ENCODE measurements around the gene PSMA7. TPM values are rescaled to one million over a fixed set of nuclear protein-coding genes. Genes with fewer than 3 reads are reported as not detected.

PSMA7 gene
- total and polyA plus RNA-seq, 2 of the 8 experiments (the other 6 are each of a cell fraction or from before 2014, with no cell fraction given): 361 to 648 TPM

- H2BK20ac ChIP-seq (ENCODE audit: low read length): no peak overlapping the region
- H3K23me2 ChIP-seq (ENCODE audit: low read depth, low read length): no peaks in the 10 kb centered on the region
- H3K4me3 ChIP-seq (ENCODE audit: extremely low read depth in 1 of 4, insufficient read depth in 2 of 4, low read depth in 3 of 4, low read length in 4 of 4): no peak overlapping the region
- CTCF ChIA-PET (ENCODE audit: partially characterized antibody): interaction anchor here (0.6 to 1.4 kb wide), 3 partner anchors 79 to 101 kb away, joined by 3 to 4 read pairs (median 3); no protein-coding TSS in a partner anchor
- H2BK5ac ChIP-seq (ENCODE audit: low read depth, low read length): no peak overlapping the region
- H3K79me1 ChIP-seq (ENCODE audit: low read depth, low read length): no peaks in the 10 kb centered on the region
- FAIRE-seq (no peak), DNase-seq (ENCODE audit: low read depth in 1 of 2, low spot score in 2 of 2) (no peak)
- no peak overlapping the region for H3K4me2 ChIP-seq (ENCODE audit: insufficient read depth in 1 of 2, low read depth in 2 of 2, low read length in 2 of 2)
- no peak overlapping the region for H3K23ac ChIP-seq (ENCODE audit: insufficient read length)
- no peak overlapping the region for H2BK120ac ChIP-seq (replicated peaks; ENCODE audit: low read depth, low read length)
- H3K27me3 ChIP-seq (replicated peaks in 1 of 4; ENCODE audit: control insufficient read depth in 3 of 4, extremely low read depth in 1 of 4, insufficient read depth in 3 of 4, low read length in 3 of 4): no peaks in the 10 kb centered on the region
- H3K18ac ChIP-seq (ENCODE audit: extremely low read depth, low read length): no peak overlapping the region
- H2AK5ac ChIP-seq (ENCODE audit: low read depth, low read length): no peak overlapping the region
- no peak overlapping the region for H3K9ac ChIP-seq (replicated peaks in 1 of 4; ENCODE audit: extremely low read depth in 1 of 4, low read depth in 3 of 4, low read length in 3 of 4)
- no peak overlapping the region for H2BK15ac ChIP-seq (ENCODE audit: low read length)
- H3K27ac ChIP-seq (ENCODE audit: low read depth, low read length): no peak overlapping the region
- peaks cover 10 to 34% of the 10 kb centered on the region in 2 experiments for H3K9me3 ChIP-seq (ENCODE audit: insufficient read depth in 2 of 2, low read depth in 1 of 2, low read length in 1 of 2)
- no peak overlapping the region for H4K91ac ChIP-seq (replicated peaks; ENCODE audit: insufficient read length, low read length)
- H2AFZ ChIP-seq (ENCODE audit: low read length): no peak overlapping the region
- POLR2A ChIA-PET (ENCODE audit: partially characterized antibody): interaction anchor here (1.0 to 4.8 kb wide), 4 partner anchors 9 to 46 kb away, joined by 3 to 25 read pairs (median 4); partner anchors contain the start of gene TAF4
- no peaks in the 10 kb centered on the region for H3K79me2 ChIP-seq (ENCODE audit: control insufficient read depth in 1 of 2, insufficient read depth in 2 of 2, low read length in 2 of 2)
- peaks cover 0 to 5% (median 0%) of the 10 kb centered on the region in 4 experiments; a peak in 3 of 7 replicates for H3K4me1 ChIP-seq (replicated peaks in 1 of 4; ENCODE audit: control insufficient read depth in 3 of 4, insufficient read depth in 4 of 4, low read length in 3 of 4)
- no peaks in the 10 kb centered on the region for H3K36me3 ChIP-seq (ENCODE audit: control insufficient read depth in 2 of 4, insufficient read depth in 4 of 4, low read length in 3 of 4)
- H3K4ac ChIP-seq (replicated peaks; ENCODE audit: insufficient read length, low read depth, low read length): no peak overlapping the region
- 88% methylated on average over 6 of the region's 6 CpGs; no CpG with 5 or more reads in 1 of the 2 experiments for whole genome bisulfite sequencing, 2 experiments (ENCODE audit: extremely low coverage in 1 of 2, insufficient coverage in 1 of 2, insufficient read length in 1 of 2, insufficient replicate concordance in 2 of 2, low coverage in 1 of 2, low lambda C conversion rate in 2 of 2, missing lambda C conversion rate in 1 of 2)
- no peak overlapping the region for H2BK12ac ChIP-seq (ENCODE audit: low read depth, low read length)
- no peak overlapping the region for H4K5ac ChIP-seq (ENCODE audit: insufficient read length, low read depth, low read length)
- no peak overlapping the region for H3K14ac ChIP-seq (ENCODE audit: insufficient read length)
- no peak overlapping the region for H3K56ac ChIP-seq (replicated peaks; ENCODE audit: insufficient read length, low read depth, low read length)
- no peaks in the 10 kb centered on the region for H4K20me1 ChIP-seq (replicated peaks in 1 of 2; ENCODE audit: control insufficient read depth in 1 of 2, insufficient read depth in 2 of 2, low read length in 2 of 2)
- no peak overlapping the region for H4K8ac ChIP-seq (ENCODE audit: extremely low read depth, insufficient read depth, low read length)
- TF ChIP-seq HDAC2 (IDR thresholded peaks at IDR 0.05; ENCODE audit: borderline replicate concordance in 1 of 2, low read depth in 2 of 2, low read length in 2 of 2): no peak
- TF ChIP-seq BACH1 (IDR thresholded peaks at IDR 0.05; ENCODE audit: low read length): no peak
- no peak for TF ChIP-seq ATF2 (IDR thresholded peaks at IDR 0.05; ENCODE audit: low read length)
- TF ChIP-seq TAF7 (optimal IDR thresholded peaks at IDR 0.05; ENCODE audit: borderline replicate concordance, low read depth, low read length): no peak
- TF ChIP-seq FOSL1 (IDR thresholded peaks at IDR 0.05; ENCODE audit: insufficient read depth, low read depth, low read length): no peak
- no peak for TF ChIP-seq ATF3 (IDR thresholded peaks at IDR 0.05; ENCODE audit: insufficient read depth, low read depth, low read length)
- TF ChIP-seq SAP30 (IDR thresholded peaks at IDR 0.05; ENCODE audit: insufficient read depth, insufficient replicate concordance, low read length): no peak
- no peak for TF ChIP-seq SIRT6 (IDR thresholded peaks at IDR 0.05; ENCODE audit: low read length)
- TF ChIP-seq MAX (IDR thresholded peaks at IDR 0.05): no peak
- no peak for TF ChIP-seq RAD21 (IDR thresholded peaks at IDR 0.05 in 1 of 2, conservative IDR thresholded peaks at IDR 0.05 in 1 of 2; ENCODE audit: low read depth in 2 of 2, low read length in 2 of 2)
Measured at GRCh38 chr20:62112368-62112767, 30.8 kb downstream of the PSMA7 start.
